H1 (cell line): Measurements from ENCODE around the gene ARHGAP15. TPM values are rescaled to one million over a fixed set of nuclear protein-coding genes. Genes with fewer than 3 reads are reported as not detected.

Source experiments
- CTCF ChIA-PET: fragments of 300-600 bp; sonication (Branson Sonifier 250); formaldehyde crosslinking; loops from one replicate; lab custom pipeline; 2021; ENCODE audit not compliant: partially characterized antibody; lab: Charles Lee
- POLR2A ChIA-PET: fragments of 300-600 bp; sonication (Branson Sonifier 250); formaldehyde crosslinking; loops from one replicate; lab custom pipeline; 2021; ENCODE audit warnings: inconsistent platforms; ENCODE audit not compliant: partially characterized antibody; lab: Charles Lee
- DNase-seq, 2 experiments: peaks; one replicate each; pipeline versions ENCODE4 v3.0.0 to v3.0.0-alpha.2; 2010 to 2022; ENCODE audit warnings: low spot score in 2 of 2, low read depth in 1 of 2, mixed read lengths in 1 of 2
- FAIRE-seq: peaks from 2 replicates; lab custom pipeline; 2011; peaks lifted over from hg19 to GRCh38; lab: Jason Lieb, UNC
- H2AFZ ChIP-seq: 2 replicates; pipeline ENCODE4 v1.8.1; 2012; ENCODE audit warnings: low read length, inconsistent platforms
- H2AK5ac ChIP-seq: 2 replicates; pipeline ENCODE4 v1.6.1; 2013; ENCODE audit warnings: low read depth, low read length
- H2BK120ac ChIP-seq: replicated peaks from 2 replicates; pipeline ENCODE3; 2013; ENCODE audit warnings: low read depth, low read length, inconsistent platforms
- H2BK12ac ChIP-seq: 2 replicates; pipeline ENCODE4 v1.6.1; 2013; ENCODE audit warnings: low read depth, low read length
- H2BK15ac ChIP-seq: 2 replicates; pipeline ENCODE4 v1.6.1; 2013; ENCODE audit warnings: low read length
- H2BK20ac ChIP-seq: 2 replicates; pipeline ENCODE4 v1.6.1; 2013; ENCODE audit warnings: low read length
- H2BK5ac ChIP-seq: 2 replicates; pipeline ENCODE4 v1.6.1; 2013; ENCODE audit warnings: low read depth, low read length
- H3K14ac ChIP-seq: 2 replicates; pipeline ENCODE4 v1.6.1; 2013; ENCODE audit warnings: inconsistent platforms; ENCODE audit not compliant: insufficient read length
- H3K18ac ChIP-seq: 2 replicates; pipeline ENCODE4 v1.6.1; 2013; ENCODE audit warnings: low read length; ENCODE audit errors: extremely low read depth
- H3K23ac ChIP-seq: 2 replicates; pipeline ENCODE4 v1.6.1; 2013; ENCODE audit warnings: inconsistent platforms; ENCODE audit not compliant: insufficient read length
- H3K23me2 ChIP-seq: 2 replicates; pipeline ENCODE4 v1.6.1; 2013; ENCODE audit warnings: low read depth, low read length
- H3K27ac ChIP-seq: 2 replicates; pipeline ENCODE4 v1.6.1; 2011; ENCODE audit warnings: low read depth, low read length, inconsistent platforms
- H3K27me3 ChIP-seq, 4 experiments: replicated peaks in 1 of 4; 1 replicate in 1 of 4; 2 replicates in 3 of 4; pipeline versions ENCODE4 v1.6.1 to v1.8.1; 2011 to 2013; ENCODE audit warnings: low read length in 3 of 4, mild to moderate bottlenecking in 3 of 4, inconsistent platforms in 2 of 4, mixed read lengths in 2 of 4, moderate library complexity in 1 of 4; ENCODE audit not compliant: control insufficient read depth in 3 of 4, insufficient read depth in 3 of 4; ENCODE audit errors: extremely low read depth in 1 of 4
- H3K36me3 ChIP-seq, 4 experiments: 2 replicates each; pipeline versions ENCODE4 v1.6.1 to v1.8.1; 2011 to 2013; ENCODE audit warnings: mild to moderate bottlenecking in 4 of 4, low read length in 3 of 4, moderate library complexity in 2 of 4, control low read depth in 1 of 4, inconsistent platforms in 1 of 4; ENCODE audit not compliant: insufficient read depth in 4 of 4, control insufficient read depth in 2 of 4
- H3K4ac ChIP-seq: replicated peaks from 2 replicates; pipeline ENCODE3; 2013; ENCODE audit warnings: low read length, low read depth, mixed read lengths, inconsistent platforms; ENCODE audit not compliant: insufficient read length
- H3K4me1 ChIP-seq, 4 experiments: replicated peaks in 1 of 4; 1 replicate in 1 of 4; 2 replicates in 3 of 4; pipeline versions ENCODE4 v1.6.1 to v1.8.1; 2011 to 2013; ENCODE audit warnings: low read length in 3 of 4, inconsistent platforms in 2 of 4, mixed read lengths in 1 of 4; ENCODE audit not compliant: insufficient read depth in 4 of 4, control insufficient read depth in 3 of 4
- H3K4me2 ChIP-seq, 2 experiments: 2 replicates each; pipeline versions ENCODE4 v1.6.1 to v1.8.1; 2011 to 2013; ENCODE audit warnings: low read depth in 2 of 2, low read length in 2 of 2, control low read depth in 1 of 2, inconsistent platforms in 1 of 2, mild to moderate bottlenecking in 1 of 2; ENCODE audit not compliant: insufficient read depth in 1 of 2
- H3K4me3 ChIP-seq, 4 experiments: fragments of 200-600, 300-600 bp in 1 of 4; sonication (generic), shearing (Covaris generic), sonication (Bioruptor Twin) in 1 of 4; 2 replicates each; pipeline versions ENCODE4 v1.5.1 to v1.8.1; 2011 to 2016; ENCODE audit warnings: low read length in 4 of 4, low read depth in 3 of 4, control low read depth in 2 of 4, inconsistent platforms in 2 of 4, mild to moderate bottlenecking in 2 of 4, mixed read lengths in 1 of 4, moderate library complexity in 1 of 4; ENCODE audit not compliant: insufficient read depth in 2 of 4; ENCODE audit errors: extremely low read depth in 1 of 4
- H3K56ac ChIP-seq: replicated peaks from 2 replicates; pipeline ENCODE3; 2013; ENCODE audit warnings: low read depth, mild to moderate bottlenecking, mixed read lengths, low read length, inconsistent platforms; ENCODE audit not compliant: insufficient read length
- H3K79me1 ChIP-seq: 2 replicates; pipeline ENCODE4 v1.6.1; 2013; ENCODE audit warnings: low read depth, low read length, control low read depth
- H3K79me2 ChIP-seq, 2 experiments: 2 replicates each; pipeline versions ENCODE4 v1.6.1 to v1.8.1; 2012 to 2013; ENCODE audit warnings: low read length in 2 of 2, mild to moderate bottlenecking in 2 of 2, inconsistent platforms in 1 of 2; ENCODE audit not compliant: insufficient read depth in 2 of 2, control insufficient read depth in 1 of 2
- H3K9ac ChIP-seq, 4 experiments: replicated peaks in 1 of 4; 1 replicate in 1 of 4; 2 replicates in 3 of 4; pipeline versions ENCODE4 v1.6.1 to v1.8.1; 2011 to 2013; ENCODE audit warnings: low read depth in 3 of 4, low read length in 3 of 4, control low read depth in 2 of 4, mild to moderate bottlenecking in 2 of 4, moderate library complexity in 2 of 4, inconsistent platforms in 1 of 4; ENCODE audit errors: extremely low read depth in 1 of 4
- H3K9me3 ChIP-seq, 2 experiments: 2 replicates each; pipeline versions ENCODE4 v1.6.1 to v1.8.1; 2012 to 2013; ENCODE audit warnings: mild to moderate bottlenecking in 2 of 2, moderate library complexity in 2 of 2, control low read depth in 1 of 2, inconsistent platforms in 1 of 2, low read depth in 1 of 2, low read length in 1 of 2, mixed read lengths in 1 of 2; ENCODE audit not compliant: insufficient read depth in 2 of 2
- H4K20me1 ChIP-seq, 2 experiments: replicated peaks in 1 of 2; 2 replicates each; pipeline versions ENCODE3 to v1.8.1; 2011 to 2013; ENCODE audit warnings: inconsistent platforms in 2 of 2, low read length in 2 of 2, mild to moderate bottlenecking in 1 of 2; ENCODE audit not compliant: insufficient read depth in 2 of 2, control insufficient read depth in 1 of 2
- H4K5ac ChIP-seq: 2 replicates; pipeline ENCODE4 v1.6.1; 2013; ENCODE audit warnings: low read length, low read depth, mixed read lengths, inconsistent platforms; ENCODE audit not compliant: insufficient read length
- H4K8ac ChIP-seq: 2 replicates; pipeline ENCODE4 v1.8.0; 2013; ENCODE audit warnings: mild to moderate bottlenecking, moderate library complexity, low read length, inconsistent platforms; ENCODE audit not compliant: insufficient read depth; ENCODE audit errors: extremely low read depth
- H4K91ac ChIP-seq: replicated peaks from 2 replicates; pipeline ENCODE3; 2013; ENCODE audit warnings: low read length, mixed read lengths, inconsistent platforms; ENCODE audit not compliant: insufficient read length
- KDM1A ChIP-seq: fragments of 200-600, 300-600 bp; sonication (generic); IDR thresholded peaks from 2 replicates; pipeline ENCODE4 v1.7.1; 2016; ENCODE audit warnings: mild to moderate bottlenecking, low read length, borderline replicate concordance
- KDM4A ChIP-seq: IDR thresholded peaks from one replicate; pipeline ENCODE4 v1.7.1; 2012; ENCODE audit warnings: low read depth, mild to moderate bottlenecking, moderate library complexity, low read length, inconsistent platforms; ENCODE audit not compliant: severe bottlenecking
- MAX ChIP-seq: IDR thresholded peaks from 2 replicates; pipeline ENCODE4 v1.6.1; 2012; ENCODE audit warnings: inconsistent platforms
- NANOG ChIP-seq: IDR thresholded peaks from 2 replicates; pipeline ENCODE4 v1.6.1; 2011; ENCODE audit warnings: low read length, low read depth, mild to moderate bottlenecking, inconsistent platforms; ENCODE audit not compliant: insufficient read depth, poor library complexity, severe bottlenecking
- PHF8 ChIP-seq: fragments of 200-600 bp; sonication (generic); conservative IDR thresholded peaks from 2 replicates; pipeline ENCODE4 v1.7.1; 2012; ENCODE audit warnings: low read depth, mild to moderate bottlenecking, inconsistent platforms, low read length, moderate library complexity
- POLR2A ChIP-seq, 2 experiments: IDR thresholded peaks; 1 replicate in 1 of 2; 2 replicates in 1 of 2; pipeline ENCODE4 v1.6.1; 2011; ENCODE audit warnings: low read depth in 2 of 2, low read length in 2 of 2, mild to moderate bottlenecking in 2 of 2; ENCODE audit errors: control extremely low read depth in 1 of 2
- POLR2AphosphoS5 ChIP-seq: IDR thresholded peaks from 2 replicates; pipeline ENCODE4 v1.6.1; 2011; ENCODE audit warnings: low read depth, low read length
- SP1 ChIP-seq: IDR thresholded peaks from 2 replicates; pipeline ENCODE4 v1.6.1; 2011; ENCODE audit warnings: low read depth, low read length
- SP4 ChIP-seq: IDR thresholded peaks from 2 replicates; pipeline ENCODE4 v1.6.1; 2012; ENCODE audit warnings: low read length, inconsistent platforms
- SRF ChIP-seq: IDR thresholded peaks from 2 replicates; pipeline ENCODE4 v1.6.1; 2011; ENCODE audit warnings: mild to moderate bottlenecking, low read depth, low read length, moderate library complexity
- TAF1 ChIP-seq: IDR thresholded peaks from 2 replicates; pipeline ENCODE4 v1.6.1; 2011; ENCODE audit warnings: mild to moderate bottlenecking, low read depth, low read length
- TCF12 ChIP-seq: IDR thresholded peaks from 2 replicates; pipeline ENCODE4 v1.6.1; 2011; ENCODE audit warnings: low read depth, mild to moderate bottlenecking, low read length
- USF2 ChIP-seq: IDR thresholded peaks from 2 replicates; pipeline ENCODE4 v1.6.1; 2011; ENCODE audit warnings: low read length, improper control_type of control experiment
- WGBS, 2 experiments: shearing (Covaris generic) in 1 of 2; methylation state at CpG; one replicate each; pipeline versions ENCODE4 v1.1.6 to v1.1.7; 2013 to 2015; ENCODE audit warnings: low lambda C conversion rate in 2 of 2, mixed read lengths in 2 of 2, inconsistent platforms in 1 of 2, low coverage in 1 of 2, missing lambda C conversion rate in 1 of 2; ENCODE audit not compliant: insufficient replicate concordance in 2 of 2, insufficient coverage in 1 of 2, insufficient read length in 1 of 2; ENCODE audit errors: extremely low coverage in 1 of 2, missing lambda C conversion rate in 1 of 2; 5-methylcytosine and 5-hydroxymethylcytosine counted together
- polyA plus RNA-seq, 7 experiments: library from polyadenylated mRNA; depleted of rRNA in 3 of 7; stranded (reverse) in 5 of 7; unstranded in 2 of 7; fragments of >200 nt in 5 of 7; fragments of 200-250 nt in 2 of 7; gene quantifications; 1 replicate in 5 of 7; 2 replicates in 1 of 7; 4 replicates in 1 of 7; pipeline versions ENCODE4 v1.2.1 to v1.2.3, GENCODE V29; 2011 to 2013; ENCODE audit warnings: missing spikeins in 2 of 7, mixed read lengths in 2 of 7
- total RNA-seq: library from RNA; stranded (reverse); fragmentation: NEBNext Ultra II Directional; extraction: Animal tissue kit (Norgen Biotek cat#: 25700); gene quantifications from 2 replicates; pipeline ENCODE4 v1.2.1, GENCODE V29; 2021

The ARHGAP15 gene
- total and polyA plus RNA-seq, 2 of the 8 experiments (the other 6 are each of a cell fraction or from before 2014, with no cell fraction given), result not detected

GRCh38 chr2:143718745-143719144 lies 589.5 kb downstream of the ARHGAP15 start:
- no peak overlapping the region for H3K4ac ChIP-seq
- POLR2A ChIA-PET, result no interaction called here
- WGBS, 2 experiments, result 83% methylated on average over 2 of the region's 2 CpGs; no CpG with 5 or more reads in 1 of the 2 experiments
- H2AFZ ChIP-seq, result no peak overlapping the region
- H2BK15ac ChIP-seq, result no peak overlapping the region
- no peak overlapping the region for H4K5ac ChIP-seq
- H3K56ac ChIP-seq, result no peak overlapping the region
- H2BK120ac ChIP-seq, result no peak overlapping the region
- H3K23me2 ChIP-seq, result no peaks in the 10 kb centered on the region
- H3K23ac ChIP-seq, result no peak overlapping the region
- no peak overlapping the region for H4K8ac ChIP-seq
- H3K4me3 ChIP-seq, result no peak overlapping the region
- CTCF ChIA-PET, result interaction anchor here (0.6 to 1.4 kb wide), 3 partner anchors 21 to 42 kb away, joined by 3 to 6 read pairs (median 4); no protein-coding TSS in a partner anchor
- TF ChIP-seq PHF8 (no peak), KDM1A (no peak), POLR2AphosphoS5 (no peak), TAF1 (no peak), NANOG (no peak), USF2 (no peak), SRF (no peak), SP1 (no peak), SP4 (no peak), KDM4A (no peak), TCF12 (no peak), POLR2A (IDR thresholded peaks at IDR 0.05; ENCODE audit: control extremely low read depth in 1 of 2, low read depth in 2 of 2, low read length in 2 of 2) (no peak), MAX (no peak)
- no peaks in the 10 kb centered on the region for H3K27me3 ChIP-seq
- H2BK12ac ChIP-seq, result no peak overlapping the region
- H3K36me3 ChIP-seq, result no peaks in the 10 kb centered on the region
- H3K4me2 ChIP-seq, result no peak overlapping the region
- DNase-seq (no peak), FAIRE-seq (no peak)
- no peak overlapping the region for H2BK5ac ChIP-seq
- no peaks in the 10 kb centered on the region for H3K79me2 ChIP-seq
- H3K9ac ChIP-seq, result no peak overlapping the region
- no peaks in the 10 kb centered on the region for H3K4me1 ChIP-seq
- no peak overlapping the region for H2AK5ac ChIP-seq
- H3K14ac ChIP-seq, result no peak overlapping the region
- H3K79me1 ChIP-seq, result no peaks in the 10 kb centered on the region
- no peak overlapping the region for H2BK20ac ChIP-seq
- peaks cover 0 to 3% of the 10 kb centered on the region in 2 experiments; a peak in 1 of 4 replicates for H3K9me3 ChIP-seq
- H3K18ac ChIP-seq, result no peak overlapping the region
- H4K91ac ChIP-seq, result no peak overlapping the region
- no peaks in the 10 kb centered on the region for H4K20me1 ChIP-seq
- H3K27ac ChIP-seq, result no peak overlapping the region
